Measurements from ENCODE around the gene ZNG1A.
"Not testable (repeated sequence)": the region's sequence is repeated elsewhere in the genome, so short reads cannot be mapped to it uniquely, and the experiment has no call there.

Gene ZNG1A

DNA sequence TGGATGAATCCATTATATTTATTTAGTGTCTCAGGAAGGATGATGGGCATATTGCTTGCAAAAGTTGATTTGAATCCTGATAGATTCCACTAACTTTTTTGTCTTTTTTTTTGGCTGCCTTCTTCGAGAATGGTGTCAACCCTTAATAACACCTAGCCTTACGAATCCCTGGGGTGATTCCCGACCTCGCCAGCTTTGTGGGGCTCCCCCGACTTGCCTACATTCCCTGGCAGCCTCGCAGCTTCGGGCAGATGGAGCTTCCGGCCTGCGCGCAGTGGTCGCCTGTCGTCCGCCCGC is 35.4 kb upstream of the ZNG1A start:
- Histone ChIP-seq H3K27me3 (ENCODE audit: insufficient read depth, low read depth, severe bottlenecking) (no peaks in the 10 kb centered on the region), H3K36me3 (no peaks in the 10 kb centered on the region; the same call in 1 of the 2 replicates), H3K4me3 (ENCODE audit: low read depth, low read length) (no peak overlapping the region), H3K27ac (no peak overlapping the region), H3K9me3 (ENCODE audit: severe bottlenecking) (peaks cover 7% of the 10 kb centered on the region)
- DNase-seq = no peak
- no peak for TF ChIP-seq CTCF (IDR thresholded peaks at IDR 0.05; ENCODE audit: low read depth, low read length)

DNA sequence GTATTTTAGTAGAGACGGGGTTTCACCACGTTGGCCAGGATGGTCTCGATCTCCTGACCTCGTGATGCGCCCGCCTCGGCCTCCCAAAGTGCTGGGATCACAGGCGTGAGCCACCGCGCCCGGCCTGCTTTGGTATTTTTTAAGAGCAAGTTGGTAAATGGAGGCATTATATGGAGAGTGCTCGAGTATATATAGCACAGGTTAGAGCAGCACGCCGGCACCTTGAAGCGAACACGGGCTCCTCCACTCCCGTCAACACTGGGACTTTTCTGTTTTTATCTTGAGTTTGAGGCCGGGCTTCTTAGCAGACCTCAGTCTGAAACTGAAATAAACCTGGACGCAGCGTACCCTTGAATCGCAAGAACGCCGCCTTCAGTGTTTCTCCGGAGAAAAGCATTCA is 35.0 kb upstream of the ZNG1A start:
- not testable (repeated sequence) for DNase-seq; H3K27me3 ChIP-seq (ENCODE audit: insufficient read depth, low read depth, severe bottlenecking); H3K27ac ChIP-seq; H3K4me3 ChIP-seq (ENCODE audit: low read depth, low read length); H3K36me3 ChIP-seq; H3K9me3 ChIP-seq (ENCODE audit: severe bottlenecking)

GRCh38 chr9:212297-212696 is 33.4 kb upstream of the ZNG1A start:
- no peak overlapping the region for H3K27ac ChIP-seq
- DNase-seq = no peak
- H3K36me3 ChIP-seq = no peaks in the 10 kb centered on the region; the same call in 1 of the 2 replicates
- no peaks in the 10 kb centered on the region for H3K27me3 ChIP-seq (ENCODE audit: insufficient read depth, low read depth, severe bottlenecking)
- TF ChIP-seq CTCF (IDR thresholded peaks at IDR 0.05; ENCODE audit: low read depth, low read length) = no peak
- H3K4me3 ChIP-seq (ENCODE audit: low read depth, low read length) = no peak overlapping the region
- H3K9me3 ChIP-seq (ENCODE audit: severe bottlenecking) = peaks cover 7% of the 10 kb centered on the region

- Histone ChIP-seq H3K27ac (no peak overlapping the region), H3K27me3 (ENCODE audit: insufficient read depth, low read depth, severe bottlenecking) (no peaks in the 10 kb centered on the region), H3K9me3 (ENCODE audit: severe bottlenecking) (peaks cover 7% of the 10 kb centered on the region), H3K4me3 (ENCODE audit: low read depth, low read length) (no peak overlapping the region), H3K36me3 (no peaks in the 10 kb centered on the region; the same call in 1 of the 2 replicates)
- DNase-seq = no peak
- no peak for TF ChIP-seq CTCF (IDR thresholded peaks at IDR 0.05; ENCODE audit: low read depth, low read length)
These were observed 32.7 kb upstream of the ZNG1A start for GRCh38 chr9:211557-211956.

- Histone ChIP-seq H3K4me3 (ENCODE audit: low read depth, low read length) (no peak overlapping the region), H3K9me3 (ENCODE audit: severe bottlenecking) (peaks cover 7% of the 10 kb centered on the region), H3K27me3 (ENCODE audit: insufficient read depth, low read depth, severe bottlenecking) (no peaks in the 10 kb centered on the region), H3K36me3 (no peaks in the 10 kb centered on the region; the same call in 1 of the 2 replicates), H3K27ac (no peak overlapping the region)
- no peak for TF ChIP-seq CTCF (IDR thresholded peaks at IDR 0.05; ENCODE audit: low read depth, low read length)
- no peak for DNase-seq
These were observed 32.2 kb upstream of the ZNG1A start for GRCh38 chr9:211036-211435.

GRCh38 chr9:209143-209758 is 30.4 kb upstream of the ZNG1A start:
- Histone ChIP-seq H3K4me3 (ENCODE audit: low read depth, low read length) (no peak overlapping the region), H3K27me3 (ENCODE audit: insufficient read depth, low read depth, severe bottlenecking) (no peaks in the 10 kb centered on the region), H3K27ac (no peak overlapping the region), H3K9me3 (ENCODE audit: severe bottlenecking) (no peaks in the 10 kb centered on the region), H3K36me3 (no peaks in the 10 kb centered on the region; the same call in 1 of the 2 replicates)
- TF ChIP-seq CTCF (IDR thresholded peaks at IDR 0.05; ENCODE audit: low read depth, low read length) = no peak
- no peak for DNase-seq
